Loucy (cell line): Measurements from ENCODE around the gene CABYR.

Source experiments
- H2AFZ ChIP-seq: fragments of 200-600 bp; sonication (generic); 2 replicates; pipeline ENCODE4 v1.6.0; 2016; ENCODE audit warnings: antibody characterized with exemption, mild to moderate bottlenecking, low read length, moderate library complexity
- H3F3A ChIP-seq: fragments of 200-600 bp; 2 replicates; pipeline ENCODE4 v1.6.0; 2016; ENCODE audit warnings: antibody characterized with exemption, low read depth, mild to moderate bottlenecking
- H3K27me3 ChIP-seq: fragments of 200-600 bp; sonication (generic); 2 replicates; pipeline ENCODE4 v1.6.1; 2014; ENCODE audit warnings: low read length, mild to moderate bottlenecking; ENCODE audit not compliant: insufficient read depth, poor library complexity, severe bottlenecking
- H3K36me3 ChIP-seq: fragments of 200-600 bp; sonication (generic); 2 replicates; pipeline ENCODE4 v1.6.1; 2016; ENCODE audit warnings: low read length; ENCODE audit not compliant: insufficient read depth
- H3K4me1 ChIP-seq: fragments of 200-600 bp; sonication (generic); 2 replicates; pipeline ENCODE4 v1.5.1; 2014; ENCODE audit warnings: low read length, mild to moderate bottlenecking; ENCODE audit not compliant: insufficient read depth, poor library complexity, severe bottlenecking
- H3K4me2 ChIP-seq: fragments of 200-600 bp; sonication (generic); 2 replicates; pipeline ENCODE4 v1.6.0; 2014; ENCODE audit warnings: antibody characterized with exemption, low read length, low read depth, mild to moderate bottlenecking; ENCODE audit not compliant: poor library complexity, severe bottlenecking
- H3K4me3 ChIP-seq: fragments of 200-600 bp; sonication (generic); 2 replicates; pipeline ENCODE4 v1.5.1; 2014; ENCODE audit warnings: low read length, mild to moderate bottlenecking, mixed read lengths; ENCODE audit not compliant: poor library complexity, severe bottlenecking
- H3K79me2 ChIP-seq: fragments of 200-600 bp; sonication (generic); 2 replicates; pipeline ENCODE4 v1.6.1; 2014; ENCODE audit warnings: low read length; ENCODE audit not compliant: insufficient read depth
- H3K9ac ChIP-seq: fragments of 200-600 bp; sonication (generic); 2 replicates; pipeline ENCODE4 v1.6.0; 2014; ENCODE audit warnings: mild to moderate bottlenecking, low read depth, low read length, moderate library complexity; ENCODE audit not compliant: poor library complexity, severe bottlenecking
- H3K9me2 ChIP-seq: fragments of 200-600 bp; sonication (generic); replicated peaks from 2 replicates; pipeline ENCODE4 v1.6.1; 2016; ENCODE audit warnings: low read depth, low read length, mixed read lengths
- H3K9me3 ChIP-seq: fragments of 200-600 bp; sonication (generic); 2 replicates; pipeline ENCODE4 v1.6.1; 2014; ENCODE audit warnings: mild to moderate bottlenecking, antibody characterized with exemption, low read length, low read depth; ENCODE audit not compliant: insufficient read depth
- H4K20me1 ChIP-seq: fragments of 200-600 bp; sonication (generic); 2 replicates; pipeline ENCODE4 v1.6.0; 2014; ENCODE audit warnings: antibody characterized with exemption, low read length, mild to moderate bottlenecking; ENCODE audit not compliant: insufficient read depth, poor library complexity, severe bottlenecking
- CTCF ChIP-seq: fragments of 200-600 bp; sonication (generic); conservative IDR thresholded peaks from 2 replicates; pipeline ENCODE4 v1.5.1; 2014; ENCODE audit warnings: mild to moderate bottlenecking, antibody characterized with exemption, low read length
- EZH2phosphoT487 ChIP-seq: fragments of 200-600 bp; IDR thresholded peaks from 2 replicates; pipeline ENCODE4 v1.6.1; 2018; ENCODE audit warnings: antibody characterized with exemption, mild to moderate bottlenecking, moderate library complexity, borderline replicate concordance

Gene CABYR

GRCh38 chr18:24173997-24174396 lies 35.1 kb downstream of the CABYR start:
- Histone ChIP-seq H3K36me3 (no peaks in the 10 kb centered on the region), H3K9me2 (no peaks in the 10 kb centered on the region), H3K4me3 (no peak overlapping the region), H3K9ac (no peak overlapping the region), H3F3A (no peaks in the 10 kb centered on the region), H3K9me3 (no peaks in the 10 kb centered on the region), H3K4me1 (no peaks in the 10 kb centered on the region), H3K27me3 (no peaks in the 10 kb centered on the region), H2AFZ (no peak overlapping the region), H3K79me2 (no peaks in the 10 kb centered on the region), H3K4me2 (no peak overlapping the region), H4K20me1 (no peaks in the 10 kb centered on the region)
- TF ChIP-seq EZH2phosphoT487, result no peak
- no peak for TF ChIP-seq CTCF

GRCh38 chr18:24176727-24177416 lies 38.0 kb downstream of the CABYR start:
- Histone ChIP-seq H3K36me3 (no peaks in the 10 kb centered on the region), H3K4me1 (no peaks in the 10 kb centered on the region), H3K79me2 (no peaks in the 10 kb centered on the region), H3K4me3 (no peak overlapping the region), H3K27me3 (no peaks in the 10 kb centered on the region), H3K4me2 (no peak overlapping the region), H3K9ac (no peak overlapping the region), H3F3A (no peaks in the 10 kb centered on the region), H3K9me2 (no peaks in the 10 kb centered on the region), H4K20me1 (no peaks in the 10 kb centered on the region), H3K9me3 (no peaks in the 10 kb centered on the region), H2AFZ (no peak overlapping the region)
- TF ChIP-seq EZH2phosphoT487 (no peak), CTCF (peak; percentile 86)

GRCh38 chr18:24177499-24178133 lies 38.8 kb downstream of the CABYR start:
- no peaks in the 10 kb centered on the region for H3K9me3 ChIP-seq
- H3K36me3 ChIP-seq, result no peaks in the 10 kb centered on the region
- no peaks in the 10 kb centered on the region for H4K20me1 ChIP-seq
- H3K9me2 ChIP-seq, result no peaks in the 10 kb centered on the region
- H3F3A ChIP-seq, result no peaks in the 10 kb centered on the region
- H3K27me3 ChIP-seq, result no peaks in the 10 kb centered on the region
- H3K4me1 ChIP-seq, result no peaks in the 10 kb centered on the region
- H3K4me3 ChIP-seq, result no peak overlapping the region
- TF ChIP-seq CTCF (no peak), EZH2phosphoT487 (no peak)
- H3K4me2 ChIP-seq, result no peak overlapping the region
- no peak overlapping the region for H3K9ac ChIP-seq
- H2AFZ ChIP-seq, result no peak overlapping the region
- H3K79me2 ChIP-seq, result no peaks in the 10 kb centered on the region
